HG02943 (cell line): ENCODE measurements around the gene CDHR4.
"Not testable (repeated sequence)": the region's sequence is repeated elsewhere in the genome, so short reads cannot be mapped to it uniquely, and the experiment has no call there.

Experiments
- ATAC-seq: cut with Tn5 transposase; IDR thresholded peaks from one replicate; pipeline ENCODE4 v1.9.1; 2021; ENCODE audit warnings: mild to moderate bottlenecking, low read depth, moderate library complexity; ENCODE audit not compliant: unreplicated experiment

The CDHR4 gene

DNA sequence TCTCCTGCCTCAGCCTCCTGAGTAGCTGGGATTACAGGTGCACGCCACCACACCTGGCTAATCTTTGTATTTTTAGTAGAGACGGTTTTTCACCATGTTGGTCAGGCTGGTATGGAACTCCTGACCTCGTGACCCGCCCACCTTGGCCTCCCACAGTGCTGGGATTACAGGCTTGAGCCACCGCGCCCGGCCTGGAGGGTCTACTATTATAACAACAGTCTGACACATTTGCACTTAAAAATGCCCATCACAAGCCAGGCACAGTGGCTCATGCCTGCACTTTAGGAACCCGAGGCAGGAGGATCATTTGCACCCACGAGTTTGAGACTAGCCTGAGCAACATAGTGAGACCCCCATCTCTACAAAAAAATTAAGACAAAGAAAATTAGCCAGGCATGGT lies 17.4 kb downstream of the CDHR4 start:
- ATAC-seq, result not testable (repeated sequence)

GRCh38 chr3:49781415-49782199 lies 18.1 kb downstream of the CDHR4 start:
- no peak for ATAC-seq

- ATAC-seq, result not testable (repeated sequence)
Measured at GRCh38 chr3:49780975-49781365, 18.7 kb downstream of the CDHR4 start.

- no peak for ATAC-seq
Measured at GRCh38 chr3:49780080-49780974, 19.3 kb downstream of the CDHR4 start.

GRCh38 chr3:49779358-49780079 lies 20.2 kb downstream of the CDHR4 start:
- no peak for ATAC-seq

- not testable (repeated sequence) for ATAC-seq
Measured at GRCh38 chr3:49776101-49776500, 23.6 kb downstream of the CDHR4 start.

DNA sequence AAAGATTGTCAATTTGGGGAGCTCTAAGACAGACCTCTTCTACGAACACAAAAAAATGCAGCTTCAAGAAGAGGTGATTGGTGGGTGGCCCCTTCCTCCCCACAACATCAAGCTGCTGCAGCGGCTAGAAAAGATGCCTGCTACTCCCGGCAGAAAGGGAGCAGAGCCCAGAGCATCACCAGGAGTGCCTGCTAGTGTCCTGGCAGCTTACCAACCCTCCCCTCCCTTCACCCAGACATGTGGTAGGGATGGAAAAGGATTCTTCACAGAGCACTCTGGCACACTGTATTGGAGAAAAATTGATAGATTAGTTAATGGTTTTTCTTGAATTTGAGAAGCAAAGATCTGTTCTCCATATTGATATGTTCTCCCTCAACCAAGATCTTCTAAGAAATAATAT lies 24.1 kb downstream of the CDHR4 start:
- no peak for ATAC-seq

GRCh38 chr3:49772703-49773102 lies 27.0 kb downstream of the CDHR4 start:
- no peak for ATAC-seq

- no peak for ATAC-seq
Measured at GRCh38 chr3:49771340-49771938, 28.2 kb downstream of the CDHR4 start.

DNA sequence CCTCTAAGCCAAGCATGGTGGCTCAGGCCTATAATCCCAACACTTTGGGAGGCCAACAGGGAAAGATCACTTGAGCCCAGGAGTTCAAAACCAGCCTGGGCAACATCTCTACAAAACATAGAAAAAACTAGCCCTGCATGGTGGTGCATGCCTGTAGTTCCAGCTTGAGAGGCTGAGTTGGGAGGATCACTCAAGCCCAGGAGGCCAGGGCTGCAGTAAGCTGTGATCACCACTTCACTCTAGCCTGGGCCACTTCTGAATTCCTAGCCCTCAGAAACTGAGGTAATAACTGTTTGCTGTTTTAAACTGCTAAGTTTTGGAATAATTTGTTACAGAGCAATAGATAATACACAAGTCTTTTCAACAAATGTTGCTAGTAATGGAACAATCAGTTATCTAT lies 29.7 kb downstream of the CDHR4 start:
- no peak for ATAC-seq

GRCh38 chr3:49769286-49769915 lies 30.3 kb downstream of the CDHR4 start:
- ATAC-seq, result no peak

DNA sequence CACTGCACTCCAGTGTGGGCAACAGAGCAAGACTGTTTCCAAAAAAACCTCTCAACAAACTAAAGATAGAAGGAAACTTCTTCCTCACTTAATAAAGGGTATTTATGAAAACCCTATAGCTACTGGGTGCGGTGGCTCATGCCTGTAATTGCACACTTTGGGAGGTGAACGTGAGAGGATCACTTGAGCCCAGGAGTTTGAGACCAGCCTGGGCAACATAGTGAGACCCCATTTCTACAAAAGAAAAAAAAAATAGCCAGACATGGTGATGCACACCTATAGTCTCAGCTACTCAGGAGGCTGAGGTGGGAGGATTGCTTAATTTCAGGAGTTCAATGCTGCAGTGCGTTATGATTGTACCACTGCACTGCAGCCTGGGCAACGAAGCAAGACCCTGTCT lies 35.7 kb downstream of the CDHR4 start:
- ATAC-seq, result no peak

DNA sequence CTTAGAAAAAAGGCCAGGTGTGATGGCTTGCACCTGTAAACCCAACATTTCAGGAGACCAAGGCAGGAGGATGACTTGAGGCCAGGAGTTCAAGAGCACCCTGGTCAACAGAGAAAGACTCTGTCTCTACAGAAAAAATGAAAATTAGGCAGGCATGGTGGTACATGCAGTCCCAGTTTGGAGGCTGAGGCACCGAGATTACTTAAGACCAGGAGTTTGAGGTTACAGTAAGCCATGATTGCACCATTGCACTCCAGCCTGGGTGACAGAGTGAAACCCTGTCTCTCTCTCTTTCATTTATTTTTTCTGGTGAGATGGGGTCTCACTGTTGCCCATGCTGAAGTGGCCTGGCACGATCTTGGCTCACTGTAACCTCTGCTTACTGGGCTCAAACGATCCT lies 38.0 kb downstream of the CDHR4 start:
- ATAC-seq, result no peak

DNA sequence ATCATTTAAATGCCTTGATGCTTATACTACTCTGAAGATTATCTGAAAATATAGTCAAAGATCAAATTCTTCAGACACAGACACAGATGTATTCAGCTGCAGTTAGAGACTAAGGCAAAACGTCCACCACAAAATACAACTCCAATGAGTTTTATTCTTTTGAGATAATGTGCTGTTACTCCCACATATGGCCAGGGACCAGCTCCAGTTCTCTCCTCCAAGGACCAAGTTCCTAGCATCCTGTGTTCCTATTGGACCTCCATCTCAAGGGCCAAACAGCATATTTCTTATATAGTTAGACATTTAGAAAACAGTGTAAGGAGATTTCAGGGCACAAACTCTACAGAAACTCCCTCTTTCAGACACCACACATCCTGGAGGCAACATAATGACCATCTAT lies 40.4 kb downstream of the CDHR4 start:
- no peak for ATAC-seq

- no peak for ATAC-seq
Measured at GRCh38 chr3:49757197-49757596, 42.5 kb downstream of the CDHR4 start.

- no peak for ATAC-seq
Measured at GRCh38 chr3:49756036-49756435, 43.6 kb downstream of the CDHR4 start.

GRCh38 chr3:49754536-49754935 lies 45.1 kb downstream of the CDHR4 start:
- ATAC-seq, result no peak

DNA sequence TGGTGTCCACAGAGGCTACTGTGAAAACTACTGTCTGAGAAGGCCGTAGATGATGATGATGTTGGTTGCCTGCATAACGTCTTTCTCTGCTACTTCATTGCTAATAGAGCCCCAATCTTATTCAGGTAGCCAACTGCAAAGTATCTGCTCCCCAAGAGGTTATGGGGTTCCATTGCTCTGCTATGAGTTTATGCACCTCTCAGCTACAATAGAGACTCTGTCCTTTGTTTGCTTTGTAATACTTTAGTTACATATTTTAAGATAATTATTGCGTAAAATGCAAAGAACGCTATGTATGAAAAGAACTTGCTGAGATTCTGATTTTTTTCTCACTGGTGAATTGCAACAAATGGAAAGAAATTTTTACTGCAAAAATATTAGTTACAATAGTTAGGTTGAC lies 48.2 kb downstream of the CDHR4 start:
- no peak for ATAC-seq

DNA sequence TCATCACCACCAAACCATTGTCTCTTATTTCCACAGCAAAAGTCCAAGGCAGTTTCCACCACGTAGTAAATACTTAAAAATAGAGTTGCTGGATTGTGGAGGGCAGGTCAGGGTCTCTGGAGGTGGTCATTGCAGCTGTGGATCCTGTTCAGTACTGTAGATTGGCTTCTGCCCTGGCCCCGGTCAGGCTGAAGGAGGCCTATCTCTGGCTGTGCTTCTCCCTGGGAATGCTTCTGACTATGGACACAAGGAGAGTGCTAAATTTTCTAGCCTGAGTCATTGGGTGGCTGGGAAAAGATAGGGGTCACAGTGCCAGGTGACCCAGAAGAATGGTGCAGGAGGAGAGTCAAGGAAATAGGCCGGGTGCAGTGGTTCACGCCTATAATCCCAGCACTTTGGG lies 49.6 kb downstream of the CDHR4 start:
- ATAC-seq, result no peak

- ATAC-seq, result not testable (repeated sequence)
Measured at GRCh38 chr3:49748874-49749273, 50.8 kb downstream of the CDHR4 start.
